Thoracic aorta (tissue), 2 donors: ENCODE data around the gene CACNA1G. TPM values are rescaled to one million over a fixed set of nuclear protein-coding genes. Genes with fewer than 3 reads are reported as not detected.

ENCODE experiments used
- ATAC-seq: fragments of 150-250 bp; one replicate; pipeline ENCODE4 v1.8.0; 2017; ENCODE audit warnings: low read depth; ENCODE audit not compliant: insufficient number of reproducible peaks, low FRiP score
- DNase-seq: peaks from one replicate; pipeline ENCODE4 v3.0.0-alpha.2; 2020; ENCODE audit warnings: low spot score
- H3K27ac ChIP-seq, 2 donors: fragments of 200-600 bp; sonication (generic); 1 replicate in 1 of 2; 2 replicates in 1 of 2; pipeline ENCODE4 v1.5.1; 2016; ENCODE audit warnings: mild to moderate bottlenecking in 2 of 2, moderate library complexity in 2 of 2
- H3K27me3 ChIP-seq: fragments of 200-600 bp; sonication (generic); replicated peaks from 2 replicates; pipeline ENCODE4 v1.6.0; 2016; ENCODE audit warnings: mild to moderate bottlenecking; ENCODE audit not compliant: insufficient read depth
- H3K36me3 ChIP-seq: fragments of 200-600 bp; sonication (generic); one replicate; pipeline ENCODE4 v1.5.1; 2016
- H3K4me1 ChIP-seq, 2 donors: fragments of 200-600 bp; sonication (generic); 1 replicate in 1 of 2; 2 replicates in 1 of 2; pipeline versions ENCODE4 v1.5.1 to v1.6.0; 2016; ENCODE audit warnings: low read depth in 2 of 2, mild to moderate bottlenecking in 1 of 2; ENCODE audit not compliant: control insufficient read depth in 1 of 2
- H3K4me3 ChIP-seq: fragments of 200-600 bp; sonication (generic); 2 replicates; pipeline ENCODE4 v1.5.1; 2016; ENCODE audit warnings: mild to moderate bottlenecking
- H3K9me3 ChIP-seq: fragments of 200-600 bp; sonication (generic); 2 replicates; pipeline ENCODE4 v1.5.1; 2016
- total RNA-seq, 2 donors: library from RNA; depleted of rRNA; stranded (reverse); fragments of >200 nt; gene quantifications; one replicate each; pipeline versions ENCODE4 v1.1.0 to v1.2.3, GENCODE V29; 2016
- TF ChIP-seq, protein P1 (sequence below): fragments of 200-600 bp; sonication (generic); IDR thresholded peaks from one replicate; pipeline ENCODE4 v1.5.1; 2019; ENCODE audit warnings: antibody characterized with exemption

The CACNA1G gene
- total RNA-seq, 2 donors from 2014 or later = 0.27 to 2.3 TPM

DNA sequence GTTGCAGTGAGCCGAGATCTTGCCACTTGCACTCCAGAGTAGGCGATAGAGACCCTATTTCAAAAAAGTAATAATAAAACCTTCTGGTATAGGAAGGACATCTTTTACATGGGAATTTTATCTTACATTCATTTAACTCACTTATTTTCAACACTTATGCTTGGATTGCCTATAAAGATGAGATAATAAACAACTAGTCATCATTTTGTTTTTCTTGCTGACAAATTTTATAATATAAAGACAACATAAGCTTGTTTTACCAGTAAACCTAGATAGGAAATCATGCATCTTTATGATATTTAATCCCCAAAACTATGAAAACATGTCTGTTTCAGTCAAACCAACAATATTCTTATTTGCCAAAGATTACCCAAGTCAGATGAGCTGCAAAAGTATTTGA lies 91.1 kb downstream of the CACNA1G start:
- TF ChIP-seq, protein P1, sequence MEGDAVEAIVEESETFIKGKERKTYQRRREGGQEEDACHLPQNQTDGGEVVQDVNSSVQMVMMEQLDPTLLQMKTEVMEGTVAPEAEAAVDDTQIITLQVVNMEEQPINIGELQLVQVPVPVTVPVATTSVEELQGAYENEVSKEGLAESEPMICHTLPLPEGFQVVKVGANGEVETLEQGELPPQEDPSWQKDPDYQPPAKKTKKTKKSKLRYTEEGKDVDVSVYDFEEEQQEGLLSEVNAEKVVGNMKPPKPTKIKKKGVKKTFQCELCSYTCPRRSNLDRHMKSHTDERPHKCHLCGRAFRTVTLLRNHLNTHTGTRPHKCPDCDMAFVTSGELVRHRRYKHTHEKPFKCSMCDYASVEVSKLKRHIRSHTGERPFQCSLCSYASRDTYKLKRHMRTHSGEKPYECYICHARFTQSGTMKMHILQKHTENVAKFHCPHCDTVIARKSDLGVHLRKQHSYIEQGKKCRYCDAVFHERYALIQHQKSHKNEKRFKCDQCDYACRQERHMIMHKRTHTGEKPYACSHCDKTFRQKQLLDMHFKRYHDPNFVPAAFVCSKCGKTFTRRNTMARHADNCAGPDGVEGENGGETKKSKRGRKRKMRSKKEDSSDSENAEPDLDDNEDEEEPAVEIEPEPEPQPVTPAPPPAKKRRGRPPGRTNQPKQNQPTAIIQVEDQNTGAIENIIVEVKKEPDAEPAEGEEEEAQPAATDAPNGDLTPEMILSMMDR = no peak
- no peak for ATAC-seq
- Histone ChIP-seq H3K27ac (no peak overlapping the region), H3K27me3 (no peaks in the 10 kb centered on the region), H3K4me1 (no peaks in the 10 kb centered on the region), H3K4me3 (no peak overlapping the region), H3K36me3 (no peaks in the 10 kb centered on the region), H3K9me3 (no peaks in the 10 kb centered on the region)
- no peak for DNase-seq

DNA sequence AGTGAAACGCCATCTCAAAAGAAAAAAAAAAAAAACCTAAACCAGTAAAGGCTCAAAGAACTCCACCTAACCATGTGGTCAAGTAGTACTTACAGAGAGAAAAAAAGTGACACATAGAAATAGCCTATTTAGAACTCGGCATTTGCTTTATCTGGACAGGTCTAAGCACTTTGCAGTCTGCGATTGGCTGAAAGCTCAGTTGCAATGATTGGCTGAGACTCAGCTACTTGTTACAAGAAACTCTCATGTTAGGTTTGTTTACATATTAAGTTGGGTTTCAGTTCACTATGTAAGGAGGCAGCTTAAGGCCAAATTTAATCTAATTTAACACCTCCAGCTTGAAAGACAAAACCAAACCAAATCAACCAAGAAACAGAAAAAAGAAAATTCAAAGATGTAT lies 93.2 kb downstream of the CACNA1G start:
- H3K4me1 ChIP-seq = peaks cover 0 to 11% of the 10 kb centered on the region in 2 donors
- TF ChIP-seq, protein P1 = no peak
- ATAC-seq (no peak), DNase-seq (no peak)
- no peaks in the 10 kb centered on the region for H3K36me3 ChIP-seq
- no peak overlapping the region for H3K4me3 ChIP-seq
- H3K27me3 ChIP-seq = no peaks in the 10 kb centered on the region
- H3K9me3 ChIP-seq = no peaks in the 10 kb centered on the region
- no peak overlapping the region for H3K27ac ChIP-seq

DNA sequence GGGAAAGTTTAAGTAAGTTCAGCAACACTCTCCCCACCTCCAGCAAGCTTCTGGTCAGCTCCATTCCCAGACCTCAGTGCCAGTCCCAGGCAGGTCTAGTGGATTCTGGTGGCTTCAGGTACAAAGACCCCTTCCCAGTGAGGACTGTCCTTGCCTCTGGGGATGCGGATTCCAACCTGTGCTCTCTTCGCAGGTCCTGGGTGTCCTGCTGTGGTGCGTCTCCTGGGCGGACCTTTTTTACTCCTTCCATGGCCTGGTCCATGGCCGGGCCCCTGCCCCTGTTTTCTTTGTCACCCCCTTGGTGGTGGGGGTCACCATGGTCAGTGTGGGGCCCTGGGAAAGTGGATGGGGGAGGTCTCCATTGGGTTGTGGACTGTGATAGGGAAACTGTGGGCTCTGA lies 96.0 kb downstream of the CACNA1G start:
- H3K4me1 ChIP-seq = peaks cover 25 to 38% of the 10 kb centered on the region in 2 donors
- no peak overlapping the region for H3K27ac ChIP-seq
- DNase-seq (no peak), ATAC-seq (no peak)
- H3K9me3 ChIP-seq = no peaks in the 10 kb centered on the region
- TF ChIP-seq, protein P1 = no peak
- no peak overlapping the region for H3K4me3 ChIP-seq
- H3K27me3 ChIP-seq = no peaks in the 10 kb centered on the region
- no peaks in the 10 kb centered on the region for H3K36me3 ChIP-seq

DNA sequence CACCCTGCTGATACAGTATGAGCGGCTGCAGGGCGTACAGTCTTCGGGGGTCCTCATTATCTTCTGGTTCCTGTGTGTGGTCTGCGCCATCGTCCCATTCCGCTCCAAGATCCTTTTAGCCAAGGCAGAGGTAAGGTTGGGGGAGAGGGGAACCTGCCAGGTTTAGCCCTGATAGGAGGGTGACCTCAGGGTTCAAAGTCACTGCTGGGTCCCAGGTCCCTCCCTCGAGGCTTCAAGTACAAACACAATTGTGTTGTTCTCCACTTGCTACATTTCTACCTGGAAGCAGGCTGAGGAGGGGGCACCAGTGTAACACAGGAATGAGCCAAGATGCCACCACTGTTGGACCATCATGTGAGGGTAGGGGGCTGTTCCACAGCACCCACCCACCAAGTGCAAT lies 96.5 kb downstream of the CACNA1G start:
- no peak for DNase-seq

DNA sequence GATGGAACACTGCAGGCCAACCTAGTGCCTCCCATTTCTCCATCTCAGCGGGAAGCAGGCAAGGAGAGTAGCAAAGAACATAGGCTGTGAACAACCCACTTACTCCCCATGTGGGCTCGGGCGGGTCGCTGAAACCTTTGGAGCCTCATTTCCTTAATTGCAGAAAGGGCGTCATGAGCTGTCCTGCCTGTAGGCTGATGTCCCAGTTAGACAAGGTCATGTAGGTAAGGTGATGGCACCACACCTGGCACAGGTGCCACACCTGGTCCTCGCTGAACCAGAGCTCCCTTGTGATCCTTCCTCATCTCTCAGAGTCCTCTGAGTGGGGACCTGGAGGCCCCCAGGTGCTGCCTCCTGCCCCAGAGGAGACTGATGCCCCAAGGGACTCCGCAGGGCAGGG lies 97.1 kb downstream of the CACNA1G start:
- H3K4me3 ChIP-seq = no peak overlapping the region
- TF ChIP-seq, protein P1 = no peak
- no peaks in the 10 kb centered on the region for H3K9me3 ChIP-seq
- DNase-seq (no peak), ATAC-seq (no peak)
- H3K27me3 ChIP-seq = no peaks in the 10 kb centered on the region
- H3K36me3 ChIP-seq = no peaks in the 10 kb centered on the region
- peaks cover 27 to 45% of the 10 kb centered on the region in 2 donors for H3K4me1 ChIP-seq
- no peak overlapping the region for H3K27ac ChIP-seq

More for the DNA sequence above, 96.5 kb downstream of the CACNA1G start:
- no peak overlapping the region for H3K27ac ChIP-seq
- TF ChIP-seq, protein P1 = no peak
- no peaks in the 10 kb centered on the region for H3K9me3 ChIP-seq
- H3K4me1 ChIP-seq = peaks cover 27 to 44% of the 10 kb centered on the region in 2 donors
- H3K4me3 ChIP-seq = no peak overlapping the region
- no peak for ATAC-seq
- no peaks in the 10 kb centered on the region for H3K27me3 ChIP-seq
- H3K36me3 ChIP-seq = no peaks in the 10 kb centered on the region
